HEK293T (cell line): ENCODE data around the gene SRRT.

Source experiments
- ARNT ChIP-seq: fragments of 450-650 bp; IDR thresholded peaks from 2 replicates; pipeline ENCODE4 v1.6.1; 2017; ENCODE audit warnings: mild to moderate bottlenecking
- BHLHE40 ChIP-seq: fragments of 450-650 bp; IDR thresholded peaks from 2 replicates; pipeline ENCODE4 v1.6.1; 2016; ENCODE audit warnings: mild to moderate bottlenecking, moderate library complexity, borderline replicate concordance
- ELF4 ChIP-seq: fragments of 450-650 bp; IDR thresholded peaks from 2 replicates; pipeline ENCODE4 v1.6.1; 2017; ENCODE audit warnings: antibody characterized with exemption
- FOXA1 ChIP-seq: fragments of 450-650 bp; IDR thresholded peaks from 2 replicates; pipeline ENCODE4 v1.6.1; 2016; ENCODE audit warnings: mild to moderate bottlenecking
- FOXK2 ChIP-seq: fragments of 450-650 bp; IDR thresholded peaks from 2 replicates; pipeline ENCODE4 v1.6.1; 2016; ENCODE audit warnings: mild to moderate bottlenecking
- FOXM1 ChIP-seq: fragments of 450-650 bp; IDR thresholded peaks from 2 replicates; pipeline ENCODE4 v1.6.1; 2017; ENCODE audit warnings: mild to moderate bottlenecking, borderline replicate concordance
- L3MBTL2 ChIP-seq: fragments of 450-650 bp; conservative IDR thresholded peaks from 2 replicates; pipeline ENCODE4 v1.6.1; 2016; ENCODE audit warnings: mild to moderate bottlenecking
- LEF1 ChIP-seq: fragments of 450-650 bp; IDR thresholded peaks from 2 replicates; pipeline ENCODE4 v1.6.1; 2017; ENCODE audit warnings: mild to moderate bottlenecking, borderline replicate concordance
- NFRKB ChIP-seq: fragments of 450-650 bp; IDR thresholded peaks from 2 replicates; pipeline ENCODE4 v1.6.1; 2016; ENCODE audit warnings: mild to moderate bottlenecking, moderate library complexity
- SP1 ChIP-seq: fragments of 450-650 bp; IDR thresholded peaks from 2 replicates; pipeline ENCODE4 v1.6.1; 2017
- SUZ12 ChIP-seq: fragments of 450-650 bp; IDR thresholded peaks from 2 replicates; pipeline ENCODE4 v1.6.1; 2016; ENCODE audit warnings: mild to moderate bottlenecking

GRCh38 chr7:100899432-100899831 lies 24.5 kb downstream of the SRRT start:
- TF ChIP-seq FOXM1 (no peak), SP1 (no peak), FOXA1 (no peak), SUZ12 (no peak), FOXK2 (no peak), LEF1 (no peak), NFRKB (no peak), ARNT (no peak), ELF4 (no peak), BHLHE40 (no peak), L3MBTL2 (no peak)
